ENCODE results near the gene UPF1. TPM values are rescaled to one million over a fixed set of nuclear protein-coding genes. Genes with fewer than 3 reads are reported as not detected.
"Not testable (repeated sequence)": the region's sequence is repeated elsewhere in the genome, so short reads cannot be mapped to it uniquely, and the experiment has no call there.

The UPF1 gene
- total RNA-seq, 1 donor from 2014 or later, result 225 TPM

DNA sequence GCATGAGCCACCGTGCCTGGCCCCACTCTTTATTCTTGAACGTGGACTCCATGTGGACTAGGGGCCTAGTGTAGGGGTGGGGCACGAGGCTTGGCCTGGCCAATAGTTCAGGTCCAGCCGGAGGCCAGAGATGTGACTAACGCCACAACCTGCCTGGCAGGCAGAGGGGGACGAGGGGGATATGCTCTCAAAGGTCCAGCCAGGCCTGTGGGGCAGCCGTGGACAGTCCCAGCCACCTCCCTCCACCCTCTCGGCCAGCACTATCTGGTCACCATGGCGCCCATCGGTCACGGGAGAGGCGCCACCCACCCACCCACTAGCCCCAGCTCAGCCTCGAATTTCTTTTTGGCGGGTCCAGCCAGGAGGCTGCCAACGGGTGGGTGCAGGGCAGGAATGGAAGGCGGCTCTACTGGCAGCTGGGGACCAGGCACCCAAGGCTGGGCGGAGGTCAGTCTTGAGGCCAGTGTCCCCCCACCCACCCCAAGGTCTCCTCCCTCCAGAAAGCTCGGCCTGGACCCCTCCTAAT lies 66.4 kb downstream of the UPF1 start:
- Histone ChIP-seq H3K27ac (no peak overlapping the region), H3K9me3 (no peaks in the 10 kb centered on the region), H3K4me1 (peaks cover 7 to 8% of the 10 kb centered on the region in 2 donors), H3K27me3 (peaks cover 11% of the 10 kb centered on the region), H3K4me3 (no peak overlapping the region), H3K36me3 (peaks cover 29 to 36% of the 10 kb centered on the region in 2 donors)
- intact Hi-C loops (cut with DNase I), result no loop called here
- TF ChIP-seq, protein P1, sequence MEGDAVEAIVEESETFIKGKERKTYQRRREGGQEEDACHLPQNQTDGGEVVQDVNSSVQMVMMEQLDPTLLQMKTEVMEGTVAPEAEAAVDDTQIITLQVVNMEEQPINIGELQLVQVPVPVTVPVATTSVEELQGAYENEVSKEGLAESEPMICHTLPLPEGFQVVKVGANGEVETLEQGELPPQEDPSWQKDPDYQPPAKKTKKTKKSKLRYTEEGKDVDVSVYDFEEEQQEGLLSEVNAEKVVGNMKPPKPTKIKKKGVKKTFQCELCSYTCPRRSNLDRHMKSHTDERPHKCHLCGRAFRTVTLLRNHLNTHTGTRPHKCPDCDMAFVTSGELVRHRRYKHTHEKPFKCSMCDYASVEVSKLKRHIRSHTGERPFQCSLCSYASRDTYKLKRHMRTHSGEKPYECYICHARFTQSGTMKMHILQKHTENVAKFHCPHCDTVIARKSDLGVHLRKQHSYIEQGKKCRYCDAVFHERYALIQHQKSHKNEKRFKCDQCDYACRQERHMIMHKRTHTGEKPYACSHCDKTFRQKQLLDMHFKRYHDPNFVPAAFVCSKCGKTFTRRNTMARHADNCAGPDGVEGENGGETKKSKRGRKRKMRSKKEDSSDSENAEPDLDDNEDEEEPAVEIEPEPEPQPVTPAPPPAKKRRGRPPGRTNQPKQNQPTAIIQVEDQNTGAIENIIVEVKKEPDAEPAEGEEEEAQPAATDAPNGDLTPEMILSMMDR (IDR thresholded peaks at IDR 0.05), result no peak
- no peak for DNase-seq (ENCODE audit: low spot score in 2 of 2)

GRCh38 chr19:18898607-18899408 lies 67.0 kb downstream of the UPF1 start:
- Histone ChIP-seq H3K4me1 (peaks cover 7 to 8% of the 10 kb centered on the region in 2 donors), H3K4me3 (no peak overlapping the region), H3K27me3 (peaks cover 9% of the 10 kb centered on the region), H3K9me3 (no peaks in the 10 kb centered on the region), H3K27ac (no peak overlapping the region), H3K36me3 (peaks cover 33 to 42% of the 10 kb centered on the region in 2 donors)
- intact Hi-C loops (cut with DNase I), result no loop called here
- DNase-seq (ENCODE audit: low spot score in 2 of 2), result no peak
- TF ChIP-seq, protein P1 (IDR thresholded peaks at IDR 0.05), result no peak

- Histone ChIP-seq H3K27me3 (no peaks in the 10 kb centered on the region), H3K9me3 (no peaks in the 10 kb centered on the region), H3K36me3 (peaks cover 41 to 52% of the 10 kb centered on the region in 2 donors), H3K27ac (no peak overlapping the region), H3K4me3 (no peak overlapping the region), H3K4me1 (peaks cover 7 to 8% of the 10 kb centered on the region in 2 donors)
- TF ChIP-seq, protein P1 (IDR thresholded peaks at IDR 0.05), result no peak
- intact Hi-C loops (cut with DNase I), result no loop called here
- DNase-seq (ENCODE audit: low spot score in 2 of 2), result no peak
Measured at GRCh38 chr19:18899624-18900560, 68.1 kb downstream of the UPF1 start.

- H3K36me3 ChIP-seq, result peaks cover 49 to 62% of the 10 kb centered on the region in 2 donors
- H3K27ac ChIP-seq, result no peak overlapping the region
- no peak for DNase-seq (ENCODE audit: low spot score in 2 of 2)
- TF ChIP-seq, protein P1 (IDR thresholded peaks at IDR 0.05), result no peak
- H3K4me1 ChIP-seq, result peaks cover 3 to 4% of the 10 kb centered on the region in 2 donors
- H3K4me3 ChIP-seq, result no peak overlapping the region
- intact Hi-C loops (cut with DNase I), result no loop called here
- no peaks in the 10 kb centered on the region for H3K27me3 ChIP-seq
- no peaks in the 10 kb centered on the region for H3K9me3 ChIP-seq
Measured at GRCh38 chr19:18900700-18901481, 69.1 kb downstream of the UPF1 start.

GRCh38 chr19:18901491-18901890 lies 69.7 kb downstream of the UPF1 start:
- intact Hi-C loops (cut with DNase I), result no loop called here
- H3K36me3 ChIP-seq, result peaks cover 54 to 68% of the 10 kb centered on the region in 2 donors
- H3K27me3 ChIP-seq, result no peaks in the 10 kb centered on the region

DNA sequence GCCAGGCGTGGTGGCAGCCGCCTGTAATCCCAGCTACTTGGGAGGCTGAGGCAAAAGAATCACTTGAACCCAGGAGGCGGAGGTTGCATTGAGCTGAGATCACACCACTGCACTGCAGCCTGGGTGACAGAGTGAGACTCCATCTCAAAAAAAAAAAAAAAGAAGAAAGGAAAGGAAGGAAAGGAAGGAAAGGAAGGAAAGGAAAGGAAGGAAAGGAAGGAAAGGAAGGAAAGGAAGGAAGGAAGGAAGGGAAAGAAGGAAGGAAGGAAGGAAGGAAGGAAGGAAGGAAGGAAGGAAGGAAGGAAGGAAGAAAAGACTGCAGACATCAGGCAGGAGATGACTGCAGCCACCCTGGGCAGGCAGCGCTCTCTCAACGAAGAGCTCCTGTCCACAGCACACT lies 70.8 kb downstream of the UPF1 start:
- intact Hi-C loops (cut with DNase I); DNase-seq (ENCODE audit: low spot score in 2 of 2); H3K4me3 ChIP-seq; H3K4me1 ChIP-seq; H3K27ac ChIP-seq; H3K9me3 ChIP-seq; H3K27me3 ChIP-seq: not testable (repeated sequence)
- peaks cover 61 to 78% of the 10 kb centered on the region in 2 donors for H3K36me3 ChIP-seq

More at GRCh38 chr19:18901491-18901890, 69.7 kb downstream of the UPF1 start:
- H3K4me1 ChIP-seq, result peaks cover 0 to under 1% of the 10 kb centered on the region in 2 donors
- H3K4me3 ChIP-seq, result no peak overlapping the region
- H3K9me3 ChIP-seq, result no peaks in the 10 kb centered on the region
- no peak for DNase-seq (ENCODE audit: low spot score in 2 of 2)
- H3K27ac ChIP-seq, result no peak overlapping the region
- TF ChIP-seq, protein P1 (IDR thresholded peaks at IDR 0.05), result no peak

All from ascending aorta (tissue), 2 donors.